ENCODE results near the gene MRPS22.
A peak's percentile ranks its signal among the peaks of the same experiment; 100 is the strongest.
"Not testable (repeated sequence)": the region's sequence is repeated elsewhere in the genome, so short reads cannot be mapped to it uniquely, and the experiment has no call there.

The MRPS22 gene

DNA sequence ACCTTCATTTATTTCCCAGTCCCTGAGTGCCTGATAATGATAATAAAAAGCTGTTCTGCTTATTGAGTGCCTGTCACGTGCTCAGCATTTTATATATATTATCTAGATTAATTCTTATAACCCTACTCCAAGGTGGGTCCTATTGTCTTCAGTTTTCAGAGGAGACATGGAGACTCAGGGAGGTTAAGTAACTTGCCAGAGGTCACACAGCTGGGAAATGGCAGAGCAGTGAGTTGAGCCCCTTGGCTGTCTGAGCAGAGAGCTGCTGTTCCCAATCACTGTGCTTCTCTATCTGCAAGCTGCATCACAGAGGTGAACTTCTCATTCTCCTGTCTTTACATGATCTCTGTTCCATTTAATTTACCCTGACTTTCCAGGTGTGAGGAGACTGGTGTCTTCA is 32.3 kb upstream of the MRPS22 start:
- no peak for DNase-seq (ENCODE audit: low read depth in 3 of 3, low spot score in 1 of 3)

DNA sequence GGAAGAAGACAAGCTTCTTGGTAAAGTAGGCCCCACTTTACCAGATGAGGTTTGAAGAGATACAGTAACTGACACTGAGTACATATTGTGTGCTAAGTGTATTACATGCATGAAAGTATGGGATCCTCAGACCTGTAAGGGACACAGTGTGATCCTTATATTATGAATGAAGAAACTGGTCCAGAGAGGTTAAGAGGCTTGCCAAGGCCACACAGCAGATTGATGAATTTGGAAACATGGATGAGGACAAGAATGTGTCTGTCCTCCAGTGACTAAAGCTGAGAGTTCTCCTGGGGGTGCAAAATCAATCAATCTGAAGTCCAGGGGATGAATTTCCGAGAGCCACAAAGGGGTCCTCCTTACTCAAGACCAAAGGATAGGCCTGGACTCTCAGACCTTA is 31.4 kb upstream of the MRPS22 start:
- DNase-seq (ENCODE audit: low read depth in 3 of 3, low spot score in 1 of 3): no peak

DNA sequence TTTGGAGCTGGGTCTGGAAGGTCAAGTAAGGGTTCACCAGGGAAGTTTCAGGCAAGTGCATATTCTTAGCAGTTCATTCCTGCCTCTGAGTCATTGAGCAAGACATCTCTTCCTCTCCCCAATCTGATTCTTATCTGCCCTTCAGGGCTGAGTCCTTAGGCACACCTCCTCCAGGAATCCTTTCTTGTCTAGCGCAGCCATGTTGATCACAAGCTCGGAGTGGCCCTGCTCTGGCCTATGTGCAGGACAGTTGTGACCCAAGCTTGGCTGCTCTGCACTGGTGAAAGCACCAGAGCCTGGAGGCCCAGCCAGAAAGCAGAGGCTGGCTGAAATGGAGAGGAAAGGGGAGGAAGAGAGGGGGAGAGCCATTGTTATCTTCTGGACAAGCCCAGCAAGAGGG is 30.9 kb upstream of the MRPS22 start:
- DNase-seq (ENCODE audit: low read depth in 3 of 3, low spot score in 1 of 3): no peak

DNA sequence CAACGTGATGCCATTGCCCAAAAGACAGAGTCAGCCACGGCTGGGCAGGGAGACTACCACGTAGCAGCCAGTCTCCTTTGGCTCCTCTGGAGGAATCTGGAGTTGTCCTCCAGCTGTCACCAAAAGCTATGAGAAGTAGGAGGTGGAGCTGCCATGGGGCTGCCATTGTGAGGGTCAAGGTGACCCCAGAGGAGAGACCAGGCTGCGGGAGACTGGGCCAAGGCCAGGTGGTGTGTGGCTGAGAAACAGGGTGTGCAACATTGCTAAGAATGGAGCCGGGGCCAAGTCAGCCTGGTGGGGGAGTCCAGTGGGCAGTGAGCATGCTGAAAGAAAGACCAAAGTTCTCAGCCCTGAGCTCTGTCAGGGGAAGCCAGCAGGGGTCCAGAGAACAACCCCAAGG is 29.9 kb upstream of the MRPS22 start:
- no peak for DNase-seq (ENCODE audit: low read depth in 3 of 3, low spot score in 1 of 3)

DNA sequence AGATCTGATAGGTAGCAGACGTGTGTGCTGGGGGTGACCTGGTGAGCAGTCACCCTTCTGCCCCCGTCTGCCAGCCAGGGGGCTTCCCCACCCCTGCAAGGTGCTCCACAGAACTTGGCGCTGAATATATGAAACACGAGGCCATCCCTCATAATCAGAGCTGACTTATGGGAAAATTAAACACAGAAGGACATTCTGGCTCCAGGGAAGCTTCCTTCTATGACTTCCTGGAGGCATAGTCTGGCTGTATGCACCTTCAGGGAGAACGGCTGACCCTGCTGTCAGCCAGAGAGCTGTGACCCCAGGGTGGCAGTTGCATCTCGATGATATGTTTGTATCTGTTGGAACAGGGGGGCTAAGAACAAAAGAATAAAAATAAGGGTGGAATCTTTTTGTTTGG is 26.6 kb upstream of the MRPS22 start:
- no peak for DNase-seq (ENCODE audit: low read depth in 3 of 3, low spot score in 1 of 3)

DNA sequence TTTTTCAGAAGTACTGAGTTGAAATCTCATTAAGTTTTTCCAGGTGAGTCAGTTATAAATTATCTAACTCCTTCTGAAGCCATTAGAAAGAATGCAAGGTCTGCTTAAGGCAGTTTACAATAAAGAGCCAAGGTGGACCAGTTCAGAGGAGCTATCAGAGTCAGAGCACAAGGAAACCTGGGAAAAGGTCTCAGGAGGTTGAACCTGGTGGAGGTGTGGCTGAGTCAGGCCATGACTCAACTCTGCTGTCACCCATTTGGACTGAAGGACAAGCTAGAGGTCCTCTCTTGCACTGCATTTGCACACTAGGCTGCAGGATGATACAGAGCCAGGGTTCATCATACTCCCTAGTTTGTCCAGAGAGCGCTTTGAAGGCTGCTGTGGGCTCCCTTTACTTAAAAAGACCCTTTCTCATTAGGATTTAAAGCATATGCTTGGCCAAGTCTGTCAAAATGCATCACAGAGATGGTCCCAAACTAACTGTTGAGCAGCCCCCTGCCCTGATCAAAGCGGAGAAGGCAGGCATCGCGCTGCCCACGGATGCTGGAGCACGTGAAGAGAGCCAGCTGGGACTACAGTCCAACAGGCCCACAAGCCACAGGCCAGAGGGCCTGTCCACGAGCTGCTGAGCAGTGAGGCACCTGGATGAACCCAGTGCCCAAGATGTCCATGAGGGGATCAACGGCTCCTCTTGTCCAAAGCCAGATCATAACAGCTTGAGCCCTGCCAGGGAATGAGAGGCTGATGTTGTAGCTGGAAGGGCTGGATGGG is 26.0 kb upstream of the MRPS22 start:
- DNase-seq (ENCODE audit: low read depth in 3 of 3, low spot score in 1 of 3): no peak

DNA sequence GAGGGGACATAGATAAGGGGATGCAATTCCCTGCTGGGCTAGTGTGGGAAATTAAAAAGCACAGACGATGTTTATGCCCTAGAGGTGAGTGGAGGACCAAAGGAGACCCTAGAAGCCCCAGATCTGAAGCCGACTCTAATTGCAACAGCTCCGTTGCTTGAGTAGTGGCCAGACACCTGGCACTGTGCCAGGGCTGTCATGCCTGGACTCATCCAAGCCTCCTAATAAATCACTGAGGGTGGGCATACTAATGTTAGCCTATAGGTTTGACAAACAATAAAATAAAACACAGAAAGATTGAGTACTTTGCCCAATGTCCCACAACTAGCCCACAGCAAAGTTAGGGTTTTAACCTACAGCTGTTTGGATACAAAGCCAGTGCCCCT is 25.4 kb upstream of the MRPS22 start:
- DNase-seq (ENCODE audit: low read depth in 3 of 3, low spot score in 1 of 3): no peak

DNA sequence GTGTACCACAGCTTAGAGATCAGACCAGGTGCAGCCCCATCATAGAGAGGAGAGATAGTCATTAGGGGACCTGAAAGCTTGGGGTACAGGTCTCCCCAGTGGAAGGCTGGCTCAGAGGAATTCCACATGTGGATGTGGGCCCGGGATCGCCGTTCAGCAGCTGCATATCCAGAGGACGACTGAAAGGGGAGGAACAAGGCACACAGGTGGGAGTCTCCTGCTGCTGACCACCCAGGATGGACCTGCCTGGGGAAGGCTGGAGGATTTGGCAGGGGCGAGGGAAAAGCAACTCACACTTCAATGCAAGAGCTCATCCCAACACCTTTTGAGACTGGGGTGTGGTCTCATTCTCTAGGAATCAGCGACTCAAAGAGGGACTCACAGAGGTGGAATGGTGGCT is 25.0 kb upstream of the MRPS22 start:
- no peak for DNase-seq (ENCODE audit: low read depth in 3 of 3, low spot score in 1 of 3)

DNA sequence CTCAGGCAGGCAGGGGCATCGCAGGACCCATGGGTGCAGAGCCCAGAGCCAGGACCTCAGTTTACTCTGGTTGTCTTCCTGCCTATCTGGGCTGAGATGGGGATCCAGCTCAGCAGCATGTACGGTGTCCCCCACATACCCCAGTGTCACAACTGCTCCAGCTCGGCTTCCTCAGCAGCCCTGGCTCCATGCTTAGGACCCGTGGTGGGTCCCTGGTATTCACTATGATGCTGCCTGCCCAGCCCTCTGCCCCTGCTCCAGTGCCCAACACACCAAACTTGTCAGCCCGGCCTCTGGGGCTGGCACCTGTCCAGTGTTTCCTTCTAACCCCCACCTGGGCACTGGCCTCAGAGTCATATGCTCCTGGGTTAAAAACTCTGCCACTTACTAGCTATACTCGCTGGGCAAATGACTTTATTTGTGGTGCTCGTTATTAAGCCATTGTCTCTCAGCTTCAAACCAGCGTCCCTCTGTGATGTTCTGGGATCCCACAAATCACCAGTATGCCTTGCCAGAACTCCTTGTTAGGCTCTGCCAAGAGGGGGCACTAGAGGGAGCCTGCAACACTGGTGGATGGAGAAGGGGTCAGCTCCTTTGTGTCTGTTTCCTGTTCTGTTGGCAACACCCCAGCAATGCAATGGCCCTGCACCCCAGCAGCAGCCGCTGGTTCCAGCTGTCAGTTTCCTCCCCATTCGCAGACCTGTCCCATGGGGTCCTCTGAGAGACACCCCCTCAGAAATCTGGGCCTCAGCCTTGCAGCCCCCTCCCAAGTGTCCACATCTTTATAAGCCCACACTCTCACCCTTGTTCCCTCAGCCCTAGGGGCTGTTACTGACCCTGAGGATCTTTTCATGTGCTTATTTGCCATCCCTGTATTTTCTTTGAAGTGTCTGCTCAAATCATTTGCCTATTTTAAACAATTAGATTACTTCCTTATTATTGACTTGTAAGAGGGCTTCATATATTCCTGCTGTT is 24.1 kb upstream of the MRPS22 start:
- DNase-seq (ENCODE audit: low read depth in 3 of 3, low spot score in 1 of 3): no peak

DNA sequence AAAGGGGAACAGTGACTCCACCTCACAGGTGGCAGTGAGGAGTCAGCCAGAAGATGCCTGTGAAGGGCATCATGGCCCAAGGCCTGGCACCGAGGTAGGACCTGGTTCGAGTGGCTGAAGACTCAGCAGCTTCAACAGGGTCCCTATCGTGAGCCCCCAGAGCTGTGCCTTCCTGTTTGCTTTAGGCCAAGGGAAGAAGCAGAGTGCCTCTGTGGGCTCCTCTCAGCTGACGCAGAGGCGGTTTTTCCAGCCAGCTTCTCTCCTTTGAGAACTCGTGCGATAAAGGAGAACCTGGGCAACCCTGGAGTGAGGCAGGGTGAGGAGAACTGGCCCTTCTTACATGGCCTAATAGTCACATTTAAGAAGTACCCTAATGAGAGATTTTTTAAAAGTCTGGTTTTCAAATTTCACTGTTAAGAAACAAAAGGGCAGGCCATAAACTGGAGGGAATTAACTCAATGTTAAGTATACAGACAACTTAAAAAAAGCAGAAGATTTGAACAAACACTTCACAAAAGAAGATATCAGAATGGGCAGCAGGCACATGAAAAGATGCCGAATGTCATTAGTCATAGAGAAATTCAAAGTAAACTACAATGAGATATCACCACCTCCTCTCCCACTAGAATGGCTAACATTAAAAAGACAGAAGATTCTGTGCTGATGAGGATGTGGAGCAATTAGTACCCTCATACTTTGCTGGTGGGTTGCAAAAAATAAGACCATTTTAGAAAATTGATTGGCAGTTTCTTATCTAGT is 23.1 kb upstream of the MRPS22 start:
- DNase-seq (ENCODE audit: low read depth in 3 of 3, low spot score in 1 of 3): no peak

DNA sequence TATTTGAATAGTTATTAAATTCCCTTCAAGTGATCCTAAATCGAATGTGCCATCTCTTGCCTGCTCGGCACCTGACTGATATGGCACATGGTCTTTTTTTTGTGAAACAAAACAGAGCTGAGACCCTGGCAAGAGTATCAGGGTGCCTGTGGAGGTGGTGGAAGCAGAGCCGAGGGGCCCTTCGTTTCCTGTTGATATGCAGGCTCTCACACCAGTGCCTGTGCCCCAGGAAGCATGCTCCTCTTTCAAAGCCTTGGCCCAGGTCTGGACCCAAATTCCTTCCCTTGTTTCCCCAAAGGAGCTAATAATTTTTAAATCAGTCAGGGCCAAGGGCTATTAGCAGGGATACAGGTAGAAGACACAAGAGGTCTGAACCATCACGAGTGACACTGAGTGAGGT is 21.5 kb upstream of the MRPS22 start:
- no peak for DNase-seq (ENCODE audit: low read depth in 3 of 3, low spot score in 1 of 3)

DNA sequence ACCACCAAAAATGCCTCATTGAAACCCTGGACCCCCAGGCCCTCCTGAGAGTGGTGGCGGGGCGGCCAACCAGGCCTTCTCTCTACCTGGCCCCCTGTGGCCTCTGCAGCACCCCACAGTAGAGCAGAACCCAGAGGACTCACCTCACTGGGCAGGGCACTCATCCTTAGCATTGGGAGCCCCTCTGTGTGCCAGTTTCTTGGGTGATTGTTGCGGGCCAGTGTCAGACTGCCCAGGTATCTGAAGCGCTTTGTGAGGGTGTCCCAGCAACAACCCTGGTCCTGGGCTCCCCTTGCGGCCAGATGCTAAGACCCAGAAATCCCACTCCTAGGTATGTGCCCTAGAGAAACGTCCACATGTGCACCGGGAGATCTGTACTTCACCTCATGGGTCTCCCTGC is 20.7 kb upstream of the MRPS22 start:
- no peak for DNase-seq (ENCODE audit: low read depth in 3 of 3, low spot score in 1 of 3)

DNA sequence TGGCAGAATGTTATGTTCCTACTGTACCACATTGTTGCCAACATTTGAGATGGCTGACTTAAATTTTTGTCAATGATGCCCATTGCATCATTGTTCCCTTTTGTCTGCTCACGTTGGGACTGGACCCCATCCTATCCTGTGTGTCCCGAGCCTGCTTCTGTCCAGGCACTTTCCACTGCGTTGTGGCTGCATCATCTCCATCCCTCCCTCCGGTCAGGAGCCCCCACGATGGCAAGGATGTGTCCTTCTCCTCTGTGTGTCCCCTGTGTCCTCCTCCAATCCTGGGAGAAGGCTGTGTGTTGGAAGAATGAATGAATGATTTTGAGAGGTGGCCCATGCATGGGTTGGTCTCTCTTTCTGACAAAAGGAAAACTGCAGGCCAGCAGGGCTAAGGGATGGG is 19.4 kb upstream of the MRPS22 start:
- DNase-seq (ENCODE audit: low read depth in 3 of 3, low spot score in 1 of 3): no peak

DNA sequence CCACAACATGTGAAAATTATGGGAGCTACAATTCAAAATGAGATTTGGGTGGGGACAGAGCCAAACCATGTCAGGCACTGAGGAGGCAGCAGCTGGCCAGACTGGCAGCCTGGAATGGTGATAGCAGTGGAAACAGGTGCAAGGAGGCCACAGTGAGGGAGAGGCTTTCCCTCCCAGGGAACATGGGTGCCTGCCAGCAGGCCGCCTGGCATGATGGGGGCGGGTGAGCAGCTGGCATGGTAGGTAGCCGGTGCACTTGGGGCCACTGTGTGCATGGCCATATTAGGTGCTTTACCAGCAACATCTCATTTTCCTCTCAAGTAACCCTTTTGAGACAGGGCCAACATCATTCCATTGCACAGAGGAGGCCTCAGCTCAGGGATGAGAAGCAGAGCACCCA is 18.3 kb upstream of the MRPS22 start:
- no peak for DNase-seq (ENCODE audit: low read depth in 3 of 3, low spot score in 1 of 3)

DNA sequence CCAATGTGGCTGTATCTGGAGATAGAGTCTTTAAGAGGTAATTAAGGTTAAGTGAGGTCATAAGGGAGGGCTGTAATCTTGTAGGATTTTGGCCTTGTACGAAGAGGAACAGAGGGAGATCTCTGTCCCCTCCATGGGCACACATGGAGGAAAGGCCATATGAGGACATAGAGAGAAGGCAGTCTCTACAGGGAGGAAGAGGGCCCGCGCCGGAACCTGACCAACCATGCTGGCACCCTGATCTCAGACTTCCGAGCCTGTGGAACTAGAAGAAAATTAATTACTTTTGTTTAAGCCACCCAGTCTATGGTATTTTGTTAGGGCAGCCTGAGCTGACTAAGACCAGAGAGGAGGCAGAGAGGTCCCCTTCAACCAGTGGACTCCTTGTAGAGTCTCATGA is 17.7 kb upstream of the MRPS22 start:
- no peak for DNase-seq (ENCODE audit: low read depth in 3 of 3, low spot score in 1 of 3)

DNA sequence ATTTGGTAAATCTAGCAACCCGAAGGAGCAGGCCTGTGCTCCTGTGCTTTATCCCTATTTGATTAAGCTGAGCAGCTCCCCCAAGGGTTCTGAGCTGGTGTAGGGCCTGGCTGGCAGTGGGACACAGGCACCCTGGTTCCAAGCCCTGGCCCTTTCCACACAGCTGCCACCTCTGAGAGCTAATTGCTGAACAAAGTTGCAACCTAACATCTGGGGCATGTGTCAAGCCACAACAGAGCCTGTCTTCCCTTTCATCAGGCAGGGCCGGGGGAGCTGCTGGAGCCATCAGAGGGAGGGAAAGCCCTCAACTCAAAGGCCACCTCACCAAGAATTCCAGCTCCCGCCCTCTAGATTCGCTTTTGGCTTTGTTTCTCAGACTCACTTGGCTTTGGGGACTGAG is 17.1 kb upstream of the MRPS22 start:
- DNase-seq (ENCODE audit: low read depth in 3 of 3, low spot score in 1 of 3): no peak

DNA sequence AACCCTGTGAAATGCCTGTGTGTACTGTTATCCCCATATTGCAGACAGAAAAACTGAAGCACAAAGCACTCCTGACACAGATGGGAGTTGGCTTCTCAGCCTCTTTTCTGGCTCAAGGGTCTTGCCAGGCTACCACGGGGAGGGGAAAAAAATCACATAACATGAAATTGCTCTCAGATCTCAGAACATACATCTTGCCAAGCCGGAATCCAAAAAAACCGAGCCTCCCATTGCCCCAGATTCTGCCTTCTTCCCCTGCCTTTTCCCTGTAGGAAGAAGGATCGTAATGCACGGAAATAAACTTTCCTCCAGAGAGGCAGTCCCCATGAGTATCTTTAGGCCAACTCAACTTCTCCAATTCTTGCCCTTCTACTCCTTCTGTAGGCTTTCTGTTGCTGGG is 16.6 kb upstream of the MRPS22 start:
- no peak for DNase-seq (ENCODE audit: low read depth in 3 of 3, low spot score in 1 of 3)

DNA sequence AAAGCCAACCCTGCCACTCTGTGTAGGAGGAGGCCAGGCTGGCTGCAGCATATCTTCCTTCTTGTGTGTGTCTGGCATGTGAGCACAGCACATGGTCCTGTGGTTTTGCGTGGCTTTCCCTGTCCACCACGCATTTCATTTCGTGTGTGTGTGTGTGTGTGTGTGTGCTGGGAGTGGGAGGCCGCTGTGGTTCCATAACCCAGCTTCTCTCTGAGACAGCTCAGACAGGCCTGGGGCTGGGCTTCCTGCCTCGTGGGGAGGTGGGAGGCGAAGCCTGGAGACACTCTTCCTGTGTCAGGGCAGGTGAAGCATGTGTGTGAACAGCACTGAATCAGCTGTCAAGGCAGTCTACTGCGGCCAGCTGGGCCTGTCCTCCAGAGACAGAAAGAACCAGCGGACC is 16.0 kb upstream of the MRPS22 start:
- no peak for DNase-seq (ENCODE audit: low read depth in 3 of 3, low spot score in 1 of 3)

DNA sequence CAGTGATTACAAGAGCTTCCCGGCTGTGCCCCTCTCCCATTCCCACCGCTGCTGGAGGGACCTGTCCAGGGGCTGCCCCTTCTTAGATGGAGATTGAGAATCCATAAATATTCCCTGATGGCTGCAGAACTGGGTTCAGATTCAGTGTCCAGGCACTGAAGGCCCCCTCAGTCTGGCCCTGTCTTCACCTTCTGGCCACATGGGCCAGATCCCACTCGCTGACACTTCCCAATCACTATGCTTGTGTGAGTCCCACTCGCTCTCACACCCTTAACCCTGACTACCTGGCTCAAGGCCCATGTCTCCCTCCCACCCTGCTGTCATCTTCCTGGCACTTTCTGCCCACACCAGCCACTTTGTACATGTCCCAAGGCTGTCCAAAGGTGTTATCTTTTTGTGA is 15.5 kb upstream of the MRPS22 start:
- no peak for DNase-seq (ENCODE audit: low read depth in 3 of 3, low spot score in 1 of 3)

DNA sequence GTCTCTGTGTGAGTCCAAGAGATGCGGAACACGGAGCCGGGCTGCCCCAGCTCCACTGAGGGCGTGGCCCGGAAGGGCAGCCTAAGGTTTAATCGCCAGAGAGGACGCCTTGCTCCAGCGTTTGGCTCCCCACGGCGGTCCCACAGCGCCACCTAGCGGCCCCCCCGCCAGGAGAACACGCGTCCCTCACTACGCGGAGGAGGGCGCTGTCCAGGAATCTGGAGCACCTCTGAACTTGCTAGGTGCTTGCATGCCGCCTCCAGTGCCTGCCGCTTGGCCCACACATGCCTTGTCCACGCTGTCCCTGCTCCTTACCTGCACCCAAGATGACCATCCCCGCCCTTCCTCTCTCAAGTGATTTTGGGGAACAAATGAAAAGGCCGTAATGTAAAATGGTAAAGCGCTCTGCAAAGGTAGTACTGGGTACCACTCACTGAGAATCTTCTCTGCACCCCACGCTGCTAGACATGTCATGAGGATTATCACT is 14.4 kb upstream of the MRPS22 start:
- peak; percentile 45 to 91 (median 68) for DNase-seq (ENCODE audit: low read depth in 3 of 3, low spot score in 1 of 3)

DNA sequence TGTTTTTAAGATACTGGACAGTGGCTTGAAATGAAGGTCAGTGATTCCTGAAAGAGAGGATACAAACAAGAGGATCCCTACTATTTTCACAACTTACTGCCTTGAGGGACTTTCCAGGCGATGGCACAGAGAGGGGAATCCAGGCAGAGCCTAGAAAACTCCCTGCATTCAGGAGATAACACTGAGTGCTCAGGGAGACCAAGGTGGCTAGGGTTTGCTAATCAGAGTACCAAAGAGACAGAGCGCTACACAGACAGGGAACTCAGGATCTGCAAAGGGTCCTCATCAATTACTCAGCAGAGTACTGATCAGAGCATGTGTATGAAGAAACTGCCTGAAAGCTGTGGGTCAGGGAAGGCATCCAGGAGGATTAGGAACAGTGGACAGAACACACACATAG is 11.7 kb upstream of the MRPS22 start:
- no peak for DNase-seq (ENCODE audit: low read depth in 3 of 3, low spot score in 1 of 3)

DNA sequence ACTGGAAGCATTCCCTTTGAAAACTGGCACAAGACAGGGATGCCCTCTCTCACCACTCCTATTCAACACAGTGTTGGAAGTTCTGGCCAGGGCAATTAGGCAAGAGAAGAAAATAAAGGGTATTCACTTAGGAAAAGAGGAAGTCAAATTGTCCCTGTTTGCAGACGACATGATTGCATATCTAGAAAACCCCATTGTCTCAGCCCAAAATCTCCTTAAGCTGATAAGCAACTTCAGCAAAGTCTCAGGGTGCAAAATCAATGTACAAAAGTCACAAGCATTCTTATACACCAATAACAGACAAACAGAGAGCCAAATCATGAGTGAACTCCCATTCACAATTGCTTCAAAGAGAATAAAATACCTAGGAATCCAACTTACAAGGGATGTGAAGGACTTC is 9.1 kb upstream of the MRPS22 start:
- DNase-seq (ENCODE audit: low read depth in 3 of 3, low spot score in 1 of 3): not testable (repeated sequence)

All from stimulated activated CD4-positive, alpha-beta T cell treated with anti-CD3 and anti-CD28 coated beads, TNF-alpha, amount 100 ng/mL, for 1 hour (primary cell).